HG02763 (cell line): ENCODE measurements around the gene NUDT9.
"Not testable (repeated sequence)": the region's sequence is repeated elsewhere in the genome, so short reads cannot be mapped to it uniquely, and the experiment has no call there.

ENCODE experiments used
- ATAC-seq: cut with Tn5 transposase; IDR thresholded peaks from one replicate; pipeline ENCODE4 v1.9.1; 2021; ENCODE audit warnings: mild to moderate bottlenecking, moderate library complexity; ENCODE audit not compliant: unreplicated experiment

NUDT9 gene

DNA sequence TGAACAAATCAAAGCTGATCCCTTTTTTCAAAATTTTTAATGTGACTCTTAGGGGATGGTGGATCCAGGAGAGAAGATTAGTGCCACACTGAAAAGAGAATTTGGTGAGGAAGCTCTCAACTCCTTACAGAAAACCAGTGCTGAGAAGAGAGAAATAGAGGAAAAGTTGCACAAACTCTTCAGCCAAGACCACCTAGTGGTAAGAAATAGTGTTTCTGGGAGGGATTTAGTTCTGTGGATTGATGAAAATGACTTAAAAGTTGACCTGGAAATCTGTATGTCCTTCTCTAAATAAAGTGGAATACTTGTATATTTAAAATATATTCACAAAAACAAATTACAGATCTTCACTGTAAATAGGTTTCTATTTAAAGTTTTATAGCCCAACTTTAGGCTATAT is 29.2 kb downstream of the NUDT9 start:
- ATAC-seq, result no peak

GRCh38 chr4:87458913-87459312 is 36.5 kb downstream of the NUDT9 start:
- ATAC-seq, result no peak

GRCh38 chr4:87461281-87461700 is 38.9 kb downstream of the NUDT9 start:
- peak; percentile 58 for ATAC-seq

DNA sequence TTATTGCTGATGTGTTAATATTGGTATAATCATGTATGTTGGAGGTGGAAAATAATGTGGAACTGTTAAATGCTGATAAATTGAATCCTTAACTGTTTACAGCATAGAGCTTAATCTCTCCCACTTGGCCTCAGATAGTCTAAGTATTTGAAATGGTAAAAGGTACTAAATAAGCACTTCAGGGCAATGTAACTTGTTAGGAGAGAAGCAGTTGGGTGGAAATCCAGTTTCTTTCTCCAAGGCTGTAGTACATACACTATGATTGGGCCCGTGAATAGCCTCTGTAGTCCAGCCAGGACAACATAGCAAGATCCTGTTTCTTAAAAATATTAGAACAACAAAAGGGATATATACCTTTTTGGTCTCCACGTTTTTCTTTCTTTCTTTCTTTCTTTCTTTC is 39.7 kb downstream of the NUDT9 start:
- no peak for ATAC-seq

DNA sequence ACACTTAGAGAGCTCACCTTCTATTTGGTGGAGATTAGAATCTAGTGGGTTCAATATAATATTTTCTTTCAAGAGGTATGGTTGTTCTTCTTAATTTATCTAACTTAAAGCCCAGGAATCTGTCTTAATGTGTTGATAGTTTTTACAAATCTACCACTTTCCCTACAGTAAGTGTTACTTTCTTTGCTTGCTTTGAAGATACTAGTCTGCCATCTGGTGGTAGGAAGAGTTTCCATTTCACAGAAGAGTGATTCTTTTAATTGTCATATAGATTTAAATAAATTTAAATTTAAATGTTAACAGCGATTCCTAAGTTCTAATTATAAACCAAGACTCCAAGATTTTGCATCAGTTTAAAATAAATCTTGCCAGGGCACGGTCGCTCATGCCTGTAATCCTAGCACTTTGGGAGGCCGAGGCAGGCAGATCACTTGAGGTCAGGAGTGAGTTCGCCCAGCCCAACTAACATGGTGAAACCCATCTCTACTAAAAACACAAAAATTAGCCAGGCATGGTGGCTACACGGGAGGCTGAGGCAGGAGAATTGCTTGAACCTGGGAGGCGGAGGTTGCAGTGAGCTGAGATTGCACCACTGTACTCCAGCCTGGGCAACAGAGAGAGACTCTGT is 43.5 kb downstream of the NUDT9 start:
- ATAC-seq, result no peak

GRCh38 chr4:87469390-87469789 is 47.0 kb downstream of the NUDT9 start:
- ATAC-seq, result no peak

DNA sequence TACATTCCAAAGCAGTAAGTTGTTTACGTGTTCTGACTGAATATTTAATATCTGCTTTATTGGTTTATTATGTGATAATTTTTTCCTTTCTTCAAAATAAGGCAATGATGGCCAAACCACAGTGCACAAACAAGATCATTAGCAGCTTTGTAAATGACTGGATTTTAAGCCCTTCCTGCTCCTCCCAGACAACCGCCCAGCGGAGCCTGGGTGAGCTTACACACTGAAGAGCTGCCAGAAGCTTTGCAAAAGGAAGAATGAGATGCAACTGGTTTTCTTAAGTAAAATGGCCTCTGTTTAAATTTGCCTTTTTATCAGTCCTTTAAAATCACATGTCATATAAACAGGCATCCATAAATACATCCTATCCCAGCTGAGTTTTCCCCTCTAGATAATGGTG is 54.6 kb downstream of the NUDT9 start:
- no peak for ATAC-seq

DNA sequence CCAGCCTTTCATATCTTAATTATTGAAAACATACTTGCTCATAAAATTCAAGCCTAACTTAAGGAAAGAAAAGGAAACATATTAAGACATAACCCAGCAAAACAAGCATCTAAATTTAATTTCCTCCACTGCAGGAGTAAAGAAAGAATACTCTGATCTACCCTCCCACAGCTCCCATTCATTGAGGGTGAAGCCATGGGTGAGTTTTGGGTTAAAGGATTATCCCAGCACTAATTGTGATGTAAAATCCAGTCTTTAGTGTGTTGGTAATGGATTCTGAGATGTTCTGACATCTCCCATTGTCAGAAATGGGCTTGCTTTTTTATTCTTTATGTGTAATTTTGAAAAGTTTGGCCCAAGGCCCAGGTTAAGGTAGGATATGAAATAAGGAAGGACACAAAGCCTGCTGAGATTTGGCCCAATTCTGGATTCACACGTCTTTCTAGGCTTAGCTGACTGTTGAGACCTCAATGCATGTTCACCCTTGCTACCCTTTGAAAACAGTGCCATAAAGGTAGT is 56.4 kb downstream of the NUDT9 start:
- no peak for ATAC-seq

DNA sequence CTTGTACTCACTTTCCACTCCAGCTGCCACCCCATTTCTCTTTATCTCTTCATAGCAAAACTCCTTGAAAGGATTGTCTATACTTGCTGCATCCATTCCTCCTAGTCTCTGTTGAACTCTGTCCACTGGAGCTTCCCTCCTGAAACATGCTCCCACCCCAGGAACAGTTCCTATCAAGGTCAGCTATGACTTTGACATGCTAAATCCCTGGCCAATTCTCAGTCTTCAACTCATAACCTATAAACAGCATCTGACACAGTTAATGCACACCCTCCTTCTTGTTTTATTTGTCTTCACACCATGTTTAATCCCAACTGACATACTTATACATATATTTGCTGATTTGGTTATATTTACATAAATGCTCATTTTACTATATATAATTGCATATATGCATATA is 59.0 kb downstream of the NUDT9 start:
- no peak for ATAC-seq

- ATAC-seq, result not testable (repeated sequence)
Observed at GRCh38 chr4:87483247-87483646, 60.9 kb downstream of the NUDT9 start.

DNA sequence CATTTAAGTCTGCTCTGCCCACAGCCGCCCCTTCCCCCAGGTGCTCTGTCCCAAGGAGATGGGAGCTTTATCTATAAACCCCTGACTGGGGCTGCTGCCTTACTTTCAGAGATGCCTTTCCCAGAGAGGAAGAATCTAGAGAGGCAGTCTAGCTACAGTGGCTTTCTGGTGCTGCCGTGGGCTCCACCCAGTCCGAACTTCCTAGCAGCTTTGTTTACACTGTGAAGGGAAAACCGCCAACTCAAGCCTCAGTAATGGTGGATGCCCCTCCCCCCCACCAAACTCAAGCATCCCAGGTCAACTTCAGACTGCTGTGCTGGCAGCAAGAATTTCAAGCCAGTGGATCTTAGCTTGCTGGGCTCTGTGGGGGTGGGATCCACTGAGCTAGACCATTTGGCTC is 66.3 kb downstream of the NUDT9 start:
- not testable (repeated sequence) for ATAC-seq

DNA sequence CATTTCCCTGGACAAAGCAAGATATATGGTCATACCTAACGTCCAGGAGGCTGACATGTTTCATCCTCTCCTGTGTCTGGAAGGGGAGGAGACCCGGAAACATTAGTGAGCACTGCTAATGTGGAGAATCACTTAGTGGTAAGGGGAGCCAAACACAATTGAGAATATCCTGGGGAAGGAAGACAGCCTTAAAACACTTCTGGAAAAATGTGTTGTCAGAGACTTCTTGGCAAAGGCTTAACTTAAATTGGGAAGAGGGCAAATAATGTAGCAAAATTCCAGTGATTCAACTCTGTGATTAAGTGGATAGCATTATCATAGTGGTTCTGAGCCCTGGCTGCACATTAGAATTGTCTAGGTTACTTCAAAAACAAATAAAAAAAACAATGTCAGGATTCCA is 67.3 kb downstream of the NUDT9 start:
- ATAC-seq, result no peak

- no peak for ATAC-seq
Observed at GRCh38 chr4:87490664-87491369, 68.4 kb downstream of the NUDT9 start.

DNA sequence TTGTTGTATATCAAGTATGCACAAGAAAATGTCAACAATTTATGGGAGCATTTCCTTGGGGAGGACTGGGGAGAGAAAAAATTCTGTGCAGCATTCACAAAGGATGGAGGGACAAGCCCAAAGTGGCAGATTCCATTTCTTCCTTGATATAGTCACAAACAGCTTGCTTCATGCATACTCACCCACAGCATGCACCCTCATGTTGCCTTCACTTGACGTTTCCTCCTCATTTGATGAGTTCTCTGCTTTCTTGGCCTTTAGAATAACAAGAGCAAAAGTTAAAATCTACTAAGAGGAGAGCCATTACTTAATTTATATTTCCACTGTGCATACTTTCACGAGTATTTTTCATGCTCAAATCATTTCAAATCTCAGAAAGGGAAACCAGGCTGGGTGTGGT is 69.1 kb downstream of the NUDT9 start:
- ATAC-seq, result no peak

DNA sequence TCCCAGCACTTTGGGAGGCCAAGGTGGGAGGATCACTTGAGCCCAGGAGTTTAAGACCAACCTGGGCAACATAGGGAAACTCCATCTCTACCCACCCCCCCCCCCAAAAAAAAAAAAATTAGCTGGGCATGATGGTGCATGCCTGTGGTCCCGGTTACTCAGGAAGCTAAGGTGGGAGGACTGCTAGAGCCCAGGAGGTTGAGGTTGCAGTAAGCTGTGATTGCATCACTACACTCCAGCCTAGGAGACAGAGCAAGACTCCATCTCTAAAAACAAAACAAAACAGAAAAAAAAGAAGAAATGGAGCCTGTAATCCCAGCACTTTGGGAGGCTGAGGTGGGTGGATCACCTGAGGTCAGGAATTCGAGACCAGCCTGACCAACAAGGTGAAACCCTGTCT is 69.5 kb downstream of the NUDT9 start:
- not testable (repeated sequence) for ATAC-seq

- ATAC-seq, result no peak
Observed at GRCh38 chr4:87493115-87493514, 70.7 kb downstream of the NUDT9 start.

- no peak for ATAC-seq
Observed at GRCh38 chr4:87497159-87497558, 74.8 kb downstream of the NUDT9 start.

DNA sequence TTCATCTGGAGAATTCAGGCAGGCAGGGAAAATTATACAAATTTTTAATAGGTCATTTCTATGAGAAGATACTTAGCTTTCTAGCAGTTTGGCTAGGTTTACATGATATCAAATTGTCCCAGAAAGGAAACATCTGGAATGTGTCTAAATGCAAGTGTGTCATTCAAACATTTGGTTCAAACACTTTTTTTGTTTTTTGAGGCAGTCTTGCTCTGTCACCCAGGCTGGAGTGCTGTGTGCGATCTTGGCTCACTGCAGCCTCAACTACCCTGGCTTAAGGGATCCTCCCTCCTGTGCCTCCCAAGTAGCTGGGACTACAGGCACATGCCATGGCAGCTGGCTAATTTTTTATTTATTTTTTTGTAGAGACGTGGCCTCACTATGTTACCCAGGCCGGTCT is 75.2 kb downstream of the NUDT9 start:
- ATAC-seq, result no peak

GRCh38 chr4:87498446-87498900 is 76.1 kb downstream of the NUDT9 start:
- ATAC-seq, result peak; percentile 57

DNA sequence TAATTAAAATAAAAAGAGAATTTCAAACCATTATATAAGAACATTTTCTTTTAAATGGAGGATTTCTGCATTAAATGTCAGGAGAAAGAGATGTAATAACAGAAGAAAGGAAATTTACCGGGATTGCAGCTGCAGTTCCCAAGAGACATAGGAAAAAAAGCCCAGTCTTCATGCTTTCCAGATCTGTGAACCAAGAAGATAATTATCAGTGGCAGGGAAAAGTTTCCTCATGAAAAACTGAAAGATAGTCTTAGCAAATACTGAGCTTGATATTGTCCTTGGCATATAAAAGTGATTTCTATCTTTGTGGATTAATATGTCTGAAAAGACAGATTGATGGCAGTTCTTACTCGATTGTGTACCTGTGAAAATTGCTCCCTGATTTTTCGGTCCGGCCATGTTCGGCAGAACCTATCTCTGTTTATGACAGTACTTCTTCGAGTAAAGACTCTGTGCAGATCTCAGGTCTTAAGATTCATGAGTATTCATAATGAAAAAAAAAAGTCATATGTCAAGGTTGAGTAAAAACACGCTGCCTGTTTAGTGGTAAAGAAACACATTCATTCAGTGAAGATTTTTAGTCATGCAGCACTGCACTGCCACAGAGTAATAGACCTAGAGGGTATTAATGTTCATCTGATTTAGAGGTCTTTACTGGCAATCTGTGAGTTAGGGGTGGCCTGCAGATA is 77.2 kb downstream of the NUDT9 start:
- peak; percentile 55 for ATAC-seq

DNA sequence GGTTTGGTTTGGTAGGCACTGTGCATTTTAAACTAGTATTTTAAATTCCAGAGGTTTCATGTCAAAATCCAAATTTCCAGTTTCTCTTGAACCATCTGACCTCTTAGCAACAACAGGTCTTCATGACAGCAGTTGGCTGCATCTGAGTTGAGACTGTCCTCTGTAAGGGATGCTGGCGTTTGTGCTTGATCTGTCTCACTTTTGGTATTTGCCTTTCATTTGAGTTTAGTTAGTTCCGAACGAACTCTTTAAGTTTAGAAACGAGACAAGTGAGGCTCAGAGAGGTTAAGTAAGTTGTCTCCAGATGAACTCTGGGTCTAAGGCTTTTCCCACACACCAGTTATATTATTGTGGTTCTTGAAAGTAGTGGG is 77.7 kb downstream of the NUDT9 start:
- ATAC-seq, result peak; percentile 25
